ENCODE results near the gene ANKRD66.

ANKRD66 gene

DNA sequence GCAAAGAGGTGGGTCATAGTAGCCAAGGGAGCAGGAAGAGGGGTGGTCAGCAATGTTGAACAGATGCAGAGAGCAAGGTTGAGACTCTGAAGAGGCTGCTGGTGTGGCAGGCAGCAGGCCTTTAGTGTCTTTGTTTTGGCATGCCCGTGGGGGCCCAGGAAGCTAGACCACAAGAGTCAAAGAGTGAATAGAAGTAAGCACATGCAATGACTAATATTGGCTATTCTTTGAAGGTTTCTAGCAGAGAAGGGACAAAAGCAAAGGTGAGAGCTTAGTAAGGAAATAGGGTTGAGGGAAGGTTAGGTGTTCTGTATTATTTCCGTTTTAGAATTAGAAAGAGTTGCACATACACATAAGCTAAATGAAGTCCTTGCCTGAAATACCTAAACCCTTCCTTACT is 40.3 kb upstream of the ANKRD66 start:
- no peaks in the 10 kb centered on the region for H3K4me1 ChIP-seq (ENCODE audit: insufficient read depth, low read length, poor library complexity, severe bottlenecking)
- H3K27me3 ChIP-seq (ENCODE audit: insufficient read depth, low read length, poor library complexity, severe bottlenecking): no peaks in the 10 kb centered on the region
- no peak overlapping the region for H3K9ac ChIP-seq (ENCODE audit: low read depth, low read length, poor library complexity, severe bottlenecking)
- H2AFZ ChIP-seq (ENCODE audit: low read length): no peak overlapping the region
- H3K79me2 ChIP-seq (ENCODE audit: insufficient read depth, low read length): no peaks in the 10 kb centered on the region
- TF ChIP-seq, protein P1, sequence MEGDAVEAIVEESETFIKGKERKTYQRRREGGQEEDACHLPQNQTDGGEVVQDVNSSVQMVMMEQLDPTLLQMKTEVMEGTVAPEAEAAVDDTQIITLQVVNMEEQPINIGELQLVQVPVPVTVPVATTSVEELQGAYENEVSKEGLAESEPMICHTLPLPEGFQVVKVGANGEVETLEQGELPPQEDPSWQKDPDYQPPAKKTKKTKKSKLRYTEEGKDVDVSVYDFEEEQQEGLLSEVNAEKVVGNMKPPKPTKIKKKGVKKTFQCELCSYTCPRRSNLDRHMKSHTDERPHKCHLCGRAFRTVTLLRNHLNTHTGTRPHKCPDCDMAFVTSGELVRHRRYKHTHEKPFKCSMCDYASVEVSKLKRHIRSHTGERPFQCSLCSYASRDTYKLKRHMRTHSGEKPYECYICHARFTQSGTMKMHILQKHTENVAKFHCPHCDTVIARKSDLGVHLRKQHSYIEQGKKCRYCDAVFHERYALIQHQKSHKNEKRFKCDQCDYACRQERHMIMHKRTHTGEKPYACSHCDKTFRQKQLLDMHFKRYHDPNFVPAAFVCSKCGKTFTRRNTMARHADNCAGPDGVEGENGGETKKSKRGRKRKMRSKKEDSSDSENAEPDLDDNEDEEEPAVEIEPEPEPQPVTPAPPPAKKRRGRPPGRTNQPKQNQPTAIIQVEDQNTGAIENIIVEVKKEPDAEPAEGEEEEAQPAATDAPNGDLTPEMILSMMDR (conservative IDR thresholded peaks at IDR 0.05; ENCODE audit: low read length): no peak
- no peak for TF ChIP-seq EZH2phosphoT487 (IDR thresholded peaks at IDR 0.05; ENCODE audit: borderline replicate concordance)
- H3K4me2 ChIP-seq (ENCODE audit: low read depth, low read length, poor library complexity, severe bottlenecking): no peak overlapping the region
- H4K20me1 ChIP-seq (ENCODE audit: insufficient read depth, low read length, poor library complexity, severe bottlenecking): no peaks in the 10 kb centered on the region
- no peaks in the 10 kb centered on the region for H3K36me3 ChIP-seq (ENCODE audit: insufficient read depth, low read length)
- H3K9me2 ChIP-seq (replicated peaks; ENCODE audit: low read depth, low read length): no peaks in the 10 kb centered on the region
- no peak overlapping the region for H3K4me3 ChIP-seq (ENCODE audit: low read length, poor library complexity, severe bottlenecking)
- H3K9me3 ChIP-seq (ENCODE audit: insufficient read depth, low read depth, low read length): no peaks in the 10 kb centered on the region
- H3F3A ChIP-seq (ENCODE audit: low read depth): no peaks in the 10 kb centered on the region

DNA sequence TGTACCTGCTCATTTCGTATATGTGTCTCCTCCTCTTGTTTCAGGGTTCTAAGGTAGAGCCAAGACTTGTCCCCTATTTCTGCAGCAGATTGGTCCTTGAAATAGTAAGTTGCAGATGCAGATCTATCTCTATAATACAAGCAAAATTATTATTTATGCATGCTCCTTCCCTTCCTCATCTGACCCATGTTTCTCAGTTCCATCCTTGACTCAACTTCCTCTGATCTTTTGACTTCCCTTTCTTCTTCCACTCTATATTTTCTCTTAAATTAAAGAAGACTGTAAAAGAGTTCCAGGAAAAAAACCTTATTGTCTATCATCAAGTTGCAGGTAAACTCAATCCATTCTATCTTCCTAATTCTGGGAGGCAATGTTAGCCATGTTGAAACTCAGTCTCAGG is 35.2 kb upstream of the ANKRD66 start:
- no peaks in the 10 kb centered on the region for H3K9me3 ChIP-seq (ENCODE audit: insufficient read depth, low read depth, low read length)
- no peaks in the 10 kb centered on the region for H3K9me2 ChIP-seq (replicated peaks; ENCODE audit: low read depth, low read length)
- no peak for TF ChIP-seq EZH2phosphoT487 (IDR thresholded peaks at IDR 0.05; ENCODE audit: borderline replicate concordance)
- TF ChIP-seq, protein P1 (conservative IDR thresholded peaks at IDR 0.05; ENCODE audit: low read length): no peak
- H3K9ac ChIP-seq (ENCODE audit: low read depth, low read length, poor library complexity, severe bottlenecking): no peak overlapping the region
- H3F3A ChIP-seq (ENCODE audit: low read depth): no peaks in the 10 kb centered on the region
- no peaks in the 10 kb centered on the region for H3K27me3 ChIP-seq (ENCODE audit: insufficient read depth, low read length, poor library complexity, severe bottlenecking)
- no peaks in the 10 kb centered on the region for H3K79me2 ChIP-seq (ENCODE audit: insufficient read depth, low read length)
- no peak overlapping the region for H3K4me2 ChIP-seq (ENCODE audit: low read depth, low read length, poor library complexity, severe bottlenecking)
- H4K20me1 ChIP-seq (ENCODE audit: insufficient read depth, low read length, poor library complexity, severe bottlenecking): no peaks in the 10 kb centered on the region
- H3K36me3 ChIP-seq (ENCODE audit: insufficient read depth, low read length): no peaks in the 10 kb centered on the region
- no peak overlapping the region for H3K4me3 ChIP-seq (ENCODE audit: low read length, poor library complexity, severe bottlenecking)
- no peaks in the 10 kb centered on the region for H3K4me1 ChIP-seq (ENCODE audit: insufficient read depth, low read length, poor library complexity, severe bottlenecking)
- H2AFZ ChIP-seq (ENCODE audit: low read length): no peak overlapping the region

DNA sequence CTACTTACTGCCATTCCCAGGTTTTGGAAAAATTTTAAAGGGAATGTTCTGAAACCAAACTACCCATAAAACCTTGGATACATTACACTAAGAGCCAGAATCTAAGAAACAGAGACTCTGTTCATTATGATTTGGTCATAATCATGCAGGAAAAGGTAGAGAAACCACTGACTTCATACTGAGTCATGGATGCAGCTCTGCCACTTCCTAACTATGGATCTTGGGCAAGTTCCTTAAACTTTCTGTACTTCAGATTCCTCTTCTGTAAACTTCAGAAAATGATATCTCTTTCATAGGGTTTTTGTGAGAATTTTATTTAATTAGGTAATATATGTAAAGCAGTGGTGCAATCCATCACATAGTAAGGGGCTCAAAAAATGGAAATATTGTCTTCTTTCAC is 31.6 kb upstream of the ANKRD66 start:
- TF ChIP-seq, protein P1 (conservative IDR thresholded peaks at IDR 0.05; ENCODE audit: low read length): no peak
- no peak for TF ChIP-seq EZH2phosphoT487 (IDR thresholded peaks at IDR 0.05; ENCODE audit: borderline replicate concordance)
- Histone ChIP-seq H4K20me1 (ENCODE audit: insufficient read depth, low read length, poor library complexity, severe bottlenecking) (no peaks in the 10 kb centered on the region), H3K79me2 (ENCODE audit: insufficient read depth, low read length) (no peaks in the 10 kb centered on the region), H3F3A (ENCODE audit: low read depth) (no peaks in the 10 kb centered on the region), H3K4me3 (ENCODE audit: low read length, poor library complexity, severe bottlenecking) (no peak overlapping the region), H3K4me2 (ENCODE audit: low read depth, low read length, poor library complexity, severe bottlenecking) (no peak overlapping the region), H3K27me3 (ENCODE audit: insufficient read depth, low read length, poor library complexity, severe bottlenecking) (no peaks in the 10 kb centered on the region), H2AFZ (ENCODE audit: low read length) (no peak overlapping the region), H3K9me2 (replicated peaks; ENCODE audit: low read depth, low read length) (no peaks in the 10 kb centered on the region), H3K4me1 (ENCODE audit: insufficient read depth, low read length, poor library complexity, severe bottlenecking) (no peaks in the 10 kb centered on the region), H3K36me3 (ENCODE audit: insufficient read depth, low read length) (no peaks in the 10 kb centered on the region), H3K9me3 (ENCODE audit: insufficient read depth, low read depth, low read length) (no peaks in the 10 kb centered on the region), H3K9ac (ENCODE audit: low read depth, low read length, poor library complexity, severe bottlenecking) (no peak overlapping the region)
